ENCODE measurements around the gene CD40.

DNA sequence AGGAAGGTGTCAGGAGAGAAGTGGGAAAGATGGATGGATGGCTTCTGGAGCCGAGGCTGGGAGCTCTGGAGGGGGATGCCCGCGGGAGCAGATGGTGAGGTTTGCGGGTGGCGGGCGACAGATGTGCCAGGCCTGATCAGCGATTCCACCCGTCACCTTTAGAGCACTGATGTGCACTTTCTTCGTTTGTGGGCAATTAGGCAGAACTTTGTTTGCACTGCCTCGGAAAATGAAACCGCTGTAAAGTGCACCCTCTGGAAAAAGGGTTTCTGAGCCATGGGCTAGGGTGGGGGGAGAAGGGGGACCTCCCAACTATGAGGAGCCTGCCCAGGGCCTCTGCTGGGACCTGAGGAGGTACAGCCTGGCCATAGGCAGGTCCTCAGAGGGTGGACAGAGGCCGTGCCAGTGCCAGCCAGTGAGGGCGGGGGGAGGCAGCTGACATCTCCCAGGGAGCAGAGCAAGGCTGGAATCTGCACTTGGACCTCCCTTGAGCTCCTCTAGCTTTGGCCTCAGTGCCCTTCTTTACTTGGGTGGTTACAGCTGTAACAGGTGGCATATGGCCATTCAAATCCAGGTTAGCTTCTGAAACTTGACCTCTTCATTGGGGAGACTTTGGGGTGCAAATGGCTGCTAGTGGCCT is 58.7 kb downstream of the CD40 start:
- TF ChIP-seq CTCF (conservative IDR thresholded peaks at IDR 0.05; ENCODE audit: low read length) (no peak), EZH2phosphoT487 (IDR thresholded peaks at IDR 0.05; ENCODE audit: borderline replicate concordance) (no peak)
